K562 (cell line): ENCODE data around the gene METRN. TPM values are rescaled to one million over a fixed set of nuclear protein-coding genes. Genes with fewer than 3 reads are reported as not detected.

Experiments used
- ATAC-seq: fragments of 200-7000 bp; cut with Tn5 transposase; 3 replicates; pipeline ENCODE4 v1.9.1; 2020; ENCODE audit warnings: moderate library complexity
- BruUV-seq: library from RNA; stranded (reverse); fragments of 400-500 nt; replicated peaks from 2 replicates; lab custom pipeline; 2021; lab: Mats Ljungman, UMichigan
- CTCF ChIA-PET: fragments of 300-600 bp; formaldehyde crosslinking; extraction: SDS; loops from one replicate; lab custom pipeline; 2021; ENCODE audit warnings: low intra/inter-chr PET ratio; lab: Yijun Ruan, JAX
- POLR2A ChIA-PET: fragments of 300-600, 350-650 bp; sonication (Branson Sonifier 250); formaldehyde crosslinking; extraction: SDS; loops from one replicate; lab custom pipeline; 2021; ENCODE audit warnings: antibody characterized with exemption, inconsistent platforms; lab: Yijun Ruan, JAX
- DNase-seq, 4 experiments: peaks; one replicate each; pipeline versions ENCODE4 v3.0.0 to v3.0.0-alpha.2; 2011 to 2018; ENCODE audit warnings: low spot score in 3 of 4, mixed read lengths in 3 of 4; ENCODE audit errors: extremely low read depth in 1 of 4
- FAIRE-seq: peaks from 2 replicates; lab custom pipeline; 2011; peaks lifted over from hg19 to GRCh38; lab: Jason Lieb, UNC
- H2AFZ ChIP-seq: 2 replicates; pipeline ENCODE4 v1.6.0; 2011; ENCODE audit warnings: low read depth, low read length, control low read depth, inconsistent platforms
- H3K27ac ChIP-seq: fragments of 200-600 bp; 3 replicates; pipeline ENCODE4 v1.8.0; 2011; ENCODE audit warnings: low read depth, mild to moderate bottlenecking, control low read depth, inconsistent platforms, low read length, moderate library complexity, mixed read lengths; ENCODE audit errors: extremely low read depth
- H3K27me3 ChIP-seq, 2 experiments: fragments of 300-600 bp in 1 of 2; 2 replicates in 1 of 2; 3 replicates in 1 of 2; pipeline versions ENCODE4 v1.6.0 to v1.8.0; 2011; ENCODE audit warnings: inconsistent platforms in 2 of 2, low read length in 2 of 2, mild to moderate bottlenecking in 1 of 2, mixed read lengths in 1 of 2, moderate library complexity in 1 of 2; ENCODE audit not compliant: control insufficient read depth in 2 of 2, insufficient read depth in 2 of 2
- H3K36me3 ChIP-seq: fragments of 300-600 bp; 3 replicates; pipeline ENCODE4 v1.8.0; 2011; ENCODE audit warnings: mild to moderate bottlenecking, low read length, inconsistent platforms; ENCODE audit not compliant: control insufficient read depth, insufficient read depth
- H3K4me1 ChIP-seq, 2 experiments: fragments of 200-600 bp in 1 of 2; replicated peaks in 1 of 2; 2 replicates in 1 of 2; 3 replicates in 1 of 2; pipeline versions ENCODE4 v1.5.1 to v1.8.0; 2011; ENCODE audit warnings: inconsistent platforms in 2 of 2, low read length in 2 of 2, mild to moderate bottlenecking in 1 of 2, mixed read lengths in 1 of 2, moderate library complexity in 1 of 2; ENCODE audit not compliant: control insufficient read depth in 2 of 2, insufficient read depth in 2 of 2
- H3K4me2 ChIP-seq: 2 replicates; pipeline ENCODE4 v1.6.1; 2011; ENCODE audit warnings: low read length, control low read depth, inconsistent platforms, mixed read lengths; ENCODE audit not compliant: insufficient read depth
- H3K4me3 ChIP-seq: fragments of 200-600 bp; sonication (generic), shearing (Covaris generic); 2 replicates; pipeline ENCODE4 v1.5.1; 2016; ENCODE audit warnings: control low read depth, inconsistent platforms
- H3K79me2 ChIP-seq: fragments of 200-600 bp; 3 replicates; pipeline ENCODE4 v1.8.0; 2011; ENCODE audit warnings: low read length, inconsistent platforms; ENCODE audit not compliant: control insufficient read depth, insufficient read depth
- H3K9ac ChIP-seq, 2 experiments: 2 replicates each; pipeline versions ENCODE4 v1.6.0 to v1.6.1; 2011; ENCODE audit warnings: low read depth in 2 of 2, low read length in 2 of 2, control low read depth in 1 of 2, inconsistent platforms in 1 of 2, mild to moderate bottlenecking in 1 of 2, mixed read lengths in 1 of 2; ENCODE audit not compliant: insufficient read depth in 1 of 2
- H3K9me1 ChIP-seq: one replicate; pipeline ENCODE4 v1.6.0; 2011; ENCODE audit warnings: inconsistent platforms, mild to moderate bottlenecking, low read length, moderate library complexity; ENCODE audit not compliant: control insufficient read depth, insufficient read depth
- H3K9me3 ChIP-seq: replicated peaks from 2 replicates; pipeline ENCODE4 v1.5.1; 2011; ENCODE audit warnings: low read depth, low read length, inconsistent platforms; ENCODE audit not compliant: control insufficient read depth, insufficient read depth
- H4K20me1 ChIP-seq: replicated peaks from 2 replicates; pipeline ENCODE4 v1.6.1; 2011; ENCODE audit warnings: low read length, inconsistent platforms, mixed read lengths; ENCODE audit not compliant: control insufficient read depth, insufficient read depth
- BACH1 ChIP-seq: fragments of 200-800 bp; sonication (Bioruptor generic); IDR thresholded peaks from 2 replicates; pipeline ENCODE4 v1.6.1; 2016; ENCODE audit warnings: missing genetic modification characterization, missing compliant biosample characterization
- CAMTA2 ChIP-seq: fragments of 250-450 bp; sonication (Bioruptor Pico); conservative IDR thresholded peaks from 2 replicates; pipeline ENCODE4 v1.5.1; 2022
- CTBP1 ChIP-seq: fragments of 450-650 bp; IDR thresholded peaks from 2 replicates; pipeline ENCODE4 v1.6.1; 2016; ENCODE audit warnings: borderline replicate concordance
- DIDO1 ChIP-seq: fragments of 450-650 bp; IDR thresholded peaks from 2 replicates; pipeline ENCODE4 v1.6.1; 2016; ENCODE audit warnings: low read depth, missing biosample characterization, missing genetic modification characterization
- FOXM1 ChIP-seq, 2 experiments: fragments of 450-650 bp in 1 of 2; sonication (generic) in 1 of 2; formaldehyde crosslinking in 1 of 2; IDR thresholded peaks; 2 replicates each; pipeline versions ENCODE4 v1.6.1 to v1.9.0; 2017 to 2022; ENCODE audit warnings: low read depth in 2 of 2, mild to moderate bottlenecking in 2 of 2, missing genetic modification reagents in 1 of 2, moderate library complexity in 1 of 2
- GTF2E2 ChIP-seq: fragments of 200-800 bp; sonication (Bioruptor generic); IDR thresholded peaks from 2 replicates; pipeline ENCODE4 v1.6.1; 2016; ENCODE audit warnings: missing genetic modification characterization, missing compliant biosample characterization
- NBN ChIP-seq: fragments of 450-650 bp; IDR thresholded peaks from 2 replicates; pipeline ENCODE4 v1.6.1; 2016; ENCODE audit warnings: low read depth, mild to moderate bottlenecking
- NFE2L1 ChIP-seq: fragments of 450-650 bp; IDR thresholded peaks from 2 replicates; pipeline ENCODE4 v1.6.1; 2016; ENCODE audit warnings: missing genetic modification characterization, low read depth, mild to moderate bottlenecking, missing compliant biosample characterization, moderate library complexity, borderline replicate concordance
- TAF7 ChIP-seq: fragments of 450-650 bp; IDR thresholded peaks from 2 replicates; pipeline ENCODE4 v1.6.1; 2016; ENCODE audit warnings: missing genetic modification characterization, missing compliant biosample characterization
- U2AF1 ChIP-seq: fragments of 200-400 bp; formaldehyde crosslinking; optimal IDR thresholded peaks from 2 replicates; pipeline ENCODE3; 2017; ENCODE audit warnings: mild to moderate bottlenecking, low read depth, low read length, moderate library complexity
- ZNF408 ChIP-seq: fragments of 250-450 bp; sonication (Bioruptor Pico); IDR thresholded peaks from 2 replicates; pipeline ENCODE4 v1.4.0; 2020; ENCODE audit warnings: low read depth, mild to moderate bottlenecking, moderate library complexity
- WGBS: fragments of 100-300 bp; shearing (Covaris generic); methylation state at CpG from one replicate; pipeline ENCODE4 v1.1.6; 2016; ENCODE audit warnings: low coverage, mixed read lengths; ENCODE audit not compliant: insufficient coverage; ENCODE audit errors: missing lambda C conversion rate; 5-methylcytosine and 5-hydroxymethylcytosine counted together
- in situ Hi-C: fragments of 300-500 bp; cut with MboI; formaldehyde crosslinking; loops from 4 replicates; pipeline ENCODE4 v1.15.0; 2018; ENCODE audit warnings: inconsistent platforms, mixed read lengths
- intact Hi-C: fragments of 100-400 bp; cut with micrococcal nuclease; formaldehyde crosslinking; loops from 2 replicates; pipeline ENCODE4 v1.14.2; 2022
- polyA plus RNA-seq, 8 experiments: library from polyadenylated mRNA; depleted of rRNA in 4 of 8; stranded (reverse) in 5 of 8; unstranded in 3 of 8; fragments of >200 nt; fragmentation: Nextera tagmentation in 2 of 8; fragmentation: Illumina TruSeq in 1 of 8; extraction: Ambion mirVana in 2 of 8; extraction: Trizol in 1 of 8; gene quantifications; 2 replicates each; pipeline versions ENCODE4 v1.2.1 to v1.2.3, GENCODE V29; 2011 to 2014; ENCODE audit warnings: inconsistent platforms in 1 of 8, missing spikeins in 1 of 8
- total RNA-seq, 7 experiments: library from RNA; depleted of rRNA in 6 of 7; stranded (reverse); fragments of >200 nt in 6 of 7; fragmentation: Illumina TruSeq in 2 of 7; extraction: Trizol in 2 of 7; gene quantifications; 2 replicates each; pipeline versions ENCODE4 v1.2.1 to v1.2.3, GENCODE V29; 2011 to 2021; ENCODE audit warnings: low replicate concordance in 1 of 7
- TF ChIP-seq, protein P1 (sequence below): sonication (generic); formaldehyde crosslinking; IDR thresholded peaks from 2 replicates; pipeline ENCODE4 v1.8.0; 2022; ENCODE audit warnings: mild to moderate bottlenecking, missing genetic modification reagents

The METRN gene
- total and polyA plus RNA-seq, 9 of the 15 experiments (the other 6 are each of a cell fraction or from before 2014, with no cell fraction given): 0.20 to 89.8 (median 15.4) TPM

DNA sequence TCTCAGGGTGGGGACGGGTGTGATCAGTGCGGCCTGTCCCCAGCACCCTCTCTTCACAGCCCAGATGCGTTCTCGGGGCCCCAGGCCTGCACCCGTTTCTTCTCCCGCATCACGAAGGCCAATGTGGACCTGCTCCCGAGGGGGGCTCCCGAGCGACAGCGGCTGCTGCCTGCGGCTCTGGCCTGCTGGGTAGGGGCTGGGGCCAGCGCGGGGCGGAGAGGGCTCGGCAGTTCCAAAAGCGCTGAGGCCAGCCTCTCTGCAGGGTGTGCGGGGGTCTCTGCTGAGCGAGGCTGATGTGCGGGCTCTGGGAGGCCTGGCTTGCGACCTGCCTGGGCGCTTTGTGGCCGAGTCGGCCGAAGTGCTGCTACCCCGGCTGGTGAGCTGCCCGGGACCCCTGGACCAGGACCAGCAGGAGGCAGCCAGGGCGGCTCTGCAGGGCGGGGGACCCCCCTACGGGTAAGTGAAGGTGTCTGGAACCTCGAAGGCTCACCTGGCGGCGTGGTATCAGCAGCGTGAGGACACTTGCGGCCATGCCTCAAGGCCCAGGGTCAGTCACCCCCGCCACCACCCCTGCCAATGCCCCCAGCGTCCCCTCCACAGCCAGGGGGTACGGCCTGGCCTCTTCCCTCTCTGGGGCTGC, 50.0 kb downstream of the METRN start:
- ChIA-PET POLR2A (no interaction called here), CTCF (no interaction called here)
- intact Hi-C loops: no loop called here
- no peak overlapping the region for H3K27ac ChIP-seq
- 0 out of 3 replicates have a peak, but pooled peaks have one; percentile 9 for ATAC-seq
- H3K4me3 ChIP-seq: no peak overlapping the region
- WGBS: 28% methylated on average over 21 of the region's 38 CpGs
- no peak for DNase-seq
- no peak overlapping the region for H3K9ac ChIP-seq
- in situ Hi-C loops: no loop called here
- FAIRE-seq: no peak
- no TSS peak for BruUV-seq
- 0 out of 2 replicates have a peak, but pooled peaks cover 3% of the 10 kb centered on the region for H4K20me1 ChIP-seq
- H3K4me2 ChIP-seq: no peak overlapping the region
- H3K9me3 ChIP-seq: no peaks in the 10 kb centered on the region
- peaks cover 0 to 6% of the 10 kb centered on the region in 2 experiments; a peak in 1 of 5 replicates for H3K27me3 ChIP-seq
- no peaks in the 10 kb centered on the region for H3K9me1 ChIP-seq
- H2AFZ ChIP-seq: no peak overlapping the region
- no peaks in the 10 kb centered on the region for H3K36me3 ChIP-seq
- no peaks in the 10 kb centered on the region for H3K79me2 ChIP-seq
- TF ChIP-seq, protein P1, sequence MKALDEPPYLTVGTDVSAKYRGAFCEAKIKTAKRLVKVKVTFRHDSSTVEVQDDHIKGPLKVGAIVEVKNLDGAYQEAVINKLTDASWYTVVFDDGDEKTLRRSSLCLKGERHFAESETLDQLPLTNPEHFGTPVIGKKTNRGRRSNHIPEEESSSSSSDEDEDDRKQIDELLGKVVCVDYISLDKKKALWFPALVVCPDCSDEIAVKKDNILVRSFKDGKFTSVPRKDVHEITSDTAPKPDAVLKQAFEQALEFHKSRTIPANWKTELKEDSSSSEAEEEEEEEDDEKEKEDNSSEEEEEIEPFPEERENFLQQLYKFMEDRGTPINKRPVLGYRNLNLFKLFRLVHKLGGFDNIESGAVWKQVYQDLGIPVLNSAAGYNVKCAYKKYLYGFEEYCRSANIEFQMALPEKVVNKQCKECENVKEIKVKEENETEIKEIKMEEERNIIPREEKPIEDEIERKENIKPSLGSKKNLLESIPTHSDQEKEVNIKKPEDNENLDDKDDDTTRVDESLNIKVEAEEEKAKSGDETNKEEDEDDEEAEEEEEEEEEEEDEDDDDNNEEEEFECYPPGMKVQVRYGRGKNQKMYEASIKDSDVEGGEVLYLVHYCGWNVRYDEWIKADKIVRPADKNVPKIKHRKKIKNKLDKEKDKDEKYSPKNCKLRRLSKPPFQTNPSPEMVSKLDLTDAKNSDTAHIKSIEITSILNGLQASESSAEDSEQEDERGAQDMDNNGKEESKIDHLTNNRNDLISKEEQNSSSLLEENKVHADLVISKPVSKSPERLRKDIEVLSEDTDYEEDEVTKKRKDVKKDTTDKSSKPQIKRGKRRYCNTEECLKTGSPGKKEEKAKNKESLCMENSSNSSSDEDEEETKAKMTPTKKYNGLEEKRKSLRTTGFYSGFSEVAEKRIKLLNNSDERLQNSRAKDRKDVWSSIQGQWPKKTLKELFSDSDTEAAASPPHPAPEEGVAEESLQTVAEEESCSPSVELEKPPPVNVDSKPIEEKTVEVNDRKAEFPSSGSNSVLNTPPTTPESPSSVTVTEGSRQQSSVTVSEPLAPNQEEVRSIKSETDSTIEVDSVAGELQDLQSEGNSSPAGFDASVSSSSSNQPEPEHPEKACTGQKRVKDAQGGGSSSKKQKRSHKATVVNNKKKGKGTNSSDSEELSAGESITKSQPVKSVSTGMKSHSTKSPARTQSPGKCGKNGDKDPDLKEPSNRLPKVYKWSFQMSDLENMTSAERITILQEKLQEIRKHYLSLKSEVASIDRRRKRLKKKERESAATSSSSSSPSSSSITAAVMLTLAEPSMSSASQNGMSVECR (CRISPR knock-in tag): no peak
- TF ChIP-seq DIDO1 (tag): no peak
- no peak for TF ChIP-seq BACH1 (tag)
- TF ChIP-seq U2AF1: no peak
- TF ChIP-seq NFE2L1: no peak
- TF ChIP-seq ZNF408 (CRISPR knock-in tag): no peak
- no peak for TF ChIP-seq FOXM1 (IDR thresholded peaks at IDR 0.05; ENCODE audit: low read depth)
- TF ChIP-seq FOXM1 (CRISPR knock-in tag; IDR thresholded peaks at IDR 0.05; ENCODE audit: low read depth): no peak
- TF ChIP-seq CAMTA2: no peak
- no peak for TF ChIP-seq GTF2E2 (tag)
- TF ChIP-seq NBN: no peak
- TF ChIP-seq TAF7: no peak
- no peak for TF ChIP-seq CTBP1
- peaks cover 0 to 86% of the 10 kb centered on the region in 2 experiments; a peak in 2 of 5 replicates for H3K4me1 ChIP-seq
